Liver (tissue), 3 donors: Measurements from ENCODE around the gene FAM163A.

Experiments
- CTCF ChIP-seq: fragments of 150-350 bp; IDR thresholded peaks from 2 replicates; pipeline ENCODE4 v1.5.1; 2017; ENCODE audit warnings: improper control_type of control experiment, low read depth, low read length; ENCODE audit not compliant: missing input control
- GABPA ChIP-seq, 2 donors: IDR thresholded peaks in 1 of 2; conservative IDR thresholded peaks in 1 of 2; 2 replicates each; pipeline ENCODE4 v1.6.1; 2016; ENCODE audit warnings: antibody characterized with exemption in 2 of 2, mild to moderate bottlenecking in 1 of 2, moderate library complexity in 1 of 2
- MAX ChIP-seq: IDR thresholded peaks from 2 replicates; pipeline ENCODE4 v1.6.1; 2016; ENCODE audit warnings: antibody characterized with exemption
- NR2F2 ChIP-seq: IDR thresholded peaks from 2 replicates; pipeline ENCODE4 v1.6.1; 2016; ENCODE audit warnings: antibody characterized with exemption
- RAD21 ChIP-seq, 2 donors: IDR thresholded peaks; 2 replicates each; pipeline ENCODE4 v1.6.1; 2016; ENCODE audit warnings: antibody characterized with exemption in 2 of 2, mild to moderate bottlenecking in 2 of 2
- REST ChIP-seq: IDR thresholded peaks from 2 replicates; pipeline ENCODE4 v1.6.1; 2016; ENCODE audit warnings: antibody characterized with exemption, mild to moderate bottlenecking
- SP1 ChIP-seq: IDR thresholded peaks from 2 replicates; pipeline ENCODE4 v1.6.1; 2018; ENCODE audit warnings: antibody characterized with exemption, mild to moderate bottlenecking
- TAF1 ChIP-seq: conservative IDR thresholded peaks from 2 replicates; pipeline ENCODE4 v1.6.1; 2016; ENCODE audit warnings: antibody characterized with exemption, mild to moderate bottlenecking
- YY1 ChIP-seq: IDR thresholded peaks from 2 replicates; pipeline ENCODE4 v1.6.1; 2016; ENCODE audit warnings: antibody characterized with exemption, mild to moderate bottlenecking
- donor health status: healthy.
- donor health status: healthy.

GRCh38 chr1:179708434-179709195 is 34.5 kb upstream of the FAM163A start:
- TF ChIP-seq CTCF (no peak), MAX (no peak), TAF1 (no peak), RAD21 (IDR thresholded peaks at IDR 0.05) (no peak), REST (no peak), SP1 (no peak), NR2F2 (no peak), GABPA (IDR thresholded peaks at IDR 0.05 in 1 of 2, conservative IDR thresholded peaks at IDR 0.05 in 1 of 2) (no peak), YY1 (no peak)
